Astrocyte of the spinal cord (primary cell): ENCODE results near the gene ARNT2.
"Not testable (repeated sequence)": the region's sequence is repeated elsewhere in the genome, so short reads cannot be mapped to it uniquely, and the experiment has no call there.

Source experiments
- DNase-seq: peaks from one replicate; pipeline ENCODE4 v3.0.0; 2011; ENCODE audit warnings: low read depth, low spot score
- H3K4me3 ChIP-seq: 2 replicates; pipeline ENCODE4 v1.5.1; 2011; ENCODE audit warnings: low read depth, mild to moderate bottlenecking, low read length, moderate library complexity
- in situ Hi-C: cut with HindIII; loops from 2 replicates; pipeline ENCODE4 v1.10.0; 2017; ENCODE audit warnings: low sequenced_read_pairs
- TF ChIP-seq, protein P1 (sequence below): IDR thresholded peaks from 2 replicates; pipeline ENCODE4 v1.5.1; 2012; ENCODE audit warnings: low read depth, mild to moderate bottlenecking, low read length, inconsistent platforms

The ARNT2 gene

GRCh38 chr15:80639168-80639555 is 235.0 kb downstream of the ARNT2 start:
- in situ Hi-C loops, result no loop called here
- no peak overlapping the region for H3K4me3 ChIP-seq
- TF ChIP-seq, protein P1, sequence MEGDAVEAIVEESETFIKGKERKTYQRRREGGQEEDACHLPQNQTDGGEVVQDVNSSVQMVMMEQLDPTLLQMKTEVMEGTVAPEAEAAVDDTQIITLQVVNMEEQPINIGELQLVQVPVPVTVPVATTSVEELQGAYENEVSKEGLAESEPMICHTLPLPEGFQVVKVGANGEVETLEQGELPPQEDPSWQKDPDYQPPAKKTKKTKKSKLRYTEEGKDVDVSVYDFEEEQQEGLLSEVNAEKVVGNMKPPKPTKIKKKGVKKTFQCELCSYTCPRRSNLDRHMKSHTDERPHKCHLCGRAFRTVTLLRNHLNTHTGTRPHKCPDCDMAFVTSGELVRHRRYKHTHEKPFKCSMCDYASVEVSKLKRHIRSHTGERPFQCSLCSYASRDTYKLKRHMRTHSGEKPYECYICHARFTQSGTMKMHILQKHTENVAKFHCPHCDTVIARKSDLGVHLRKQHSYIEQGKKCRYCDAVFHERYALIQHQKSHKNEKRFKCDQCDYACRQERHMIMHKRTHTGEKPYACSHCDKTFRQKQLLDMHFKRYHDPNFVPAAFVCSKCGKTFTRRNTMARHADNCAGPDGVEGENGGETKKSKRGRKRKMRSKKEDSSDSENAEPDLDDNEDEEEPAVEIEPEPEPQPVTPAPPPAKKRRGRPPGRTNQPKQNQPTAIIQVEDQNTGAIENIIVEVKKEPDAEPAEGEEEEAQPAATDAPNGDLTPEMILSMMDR, result no peak
- DNase-seq, result no peak

GRCh38 chr15:80640531-80641121 is 236.4 kb downstream of the ARNT2 start:
- no peak for DNase-seq
- in situ Hi-C loops, result no loop called here
- TF ChIP-seq, protein P1, result no peak
- H3K4me3 ChIP-seq, result no peak overlapping the region

GRCh38 chr15:80641384-80641783 is 237.2 kb downstream of the ARNT2 start:
- DNase-seq, result no peak
- in situ Hi-C loops, result no loop called here
- no peak overlapping the region for H3K4me3 ChIP-seq
- TF ChIP-seq, protein P1, result no peak

- in situ Hi-C loops, result no loop called here
- no peak for DNase-seq
- H3K4me3 ChIP-seq, result no peak overlapping the region
- TF ChIP-seq, protein P1, result no peak
Observed at GRCh38 chr15:80643431-80643951, 239.3 kb downstream of the ARNT2 start.

DNA sequence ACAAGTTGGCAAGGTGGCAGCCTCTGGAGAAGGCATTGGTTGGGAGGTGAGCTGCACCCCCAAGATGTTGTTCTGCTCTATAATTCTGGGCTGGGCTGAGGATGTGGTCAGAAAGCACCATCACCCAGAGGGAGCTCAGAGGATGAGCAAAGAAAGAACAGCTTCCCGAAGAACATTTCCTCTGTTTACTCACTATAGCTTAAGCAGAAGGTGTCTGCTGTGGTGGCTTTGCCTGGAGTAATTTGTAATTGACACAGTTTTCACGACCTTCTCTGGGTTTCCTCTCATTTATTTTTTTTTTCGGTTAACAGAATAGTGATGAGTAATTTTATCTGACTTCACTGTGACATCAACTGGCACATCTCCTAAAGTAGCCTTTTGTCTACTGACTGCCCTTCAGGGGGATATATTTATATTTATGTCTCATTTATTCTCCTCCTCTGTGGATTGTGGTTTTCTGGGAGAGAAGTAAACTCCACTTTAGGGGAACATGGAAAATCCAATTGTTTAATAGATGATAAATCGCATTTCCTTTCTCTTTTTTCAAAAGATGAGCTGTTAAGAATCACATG is 241.4 kb downstream of the ARNT2 start:
- TF ChIP-seq, protein P1, result no peak
- no peak overlapping the region for H3K4me3 ChIP-seq
- DNase-seq, result no peak
- in situ Hi-C loops, result no loop called here

- DNase-seq, H3K4me3 ChIP-seq, in situ Hi-C loops: not testable (repeated sequence)
Observed at GRCh38 chr15:80647424-80647823, 243.2 kb downstream of the ARNT2 start.
